H1 (cell line): ENCODE data around the gene TCEANC2.

Experiments used
- KDM5A ChIP-seq: fragments of 200-600 bp; IDR thresholded peaks from 2 replicates; pipeline ENCODE4 v1.7.1; 2012; ENCODE audit warnings: mild to moderate bottlenecking, low read length, inconsistent platforms, mixed read lengths
- TF ChIP-seq, protein P1 (sequence below): fragments of 300-600 bp; sonication (generic); IDR thresholded peaks from 2 replicates; pipeline ENCODE4 v1.7.1; 2012; ENCODE audit warnings: low read length, moderate library complexity, mild to moderate bottlenecking, inconsistent platforms; ENCODE audit not compliant: insufficient replicate concordance

DNA sequence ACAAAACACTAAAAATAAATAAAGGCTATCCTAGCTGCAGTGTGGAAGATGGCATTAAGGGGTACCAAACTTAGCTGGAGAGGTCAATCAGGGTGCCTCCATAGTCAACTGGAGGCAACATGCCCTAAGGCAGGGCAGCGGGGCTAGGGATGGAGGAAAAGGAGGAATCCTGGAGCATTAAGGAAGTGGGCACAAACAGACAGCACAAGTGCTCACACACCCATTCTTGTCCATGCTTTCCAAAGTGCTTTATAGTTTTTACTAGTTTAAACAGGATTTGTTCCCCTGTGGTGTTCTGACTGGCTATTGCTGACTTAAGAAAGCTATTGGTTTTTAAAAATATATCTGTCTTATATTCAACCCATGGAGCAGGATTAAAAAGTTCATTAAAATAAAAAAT lies 33.3 kb downstream of the TCEANC2 start:
- TF ChIP-seq, protein P1, sequence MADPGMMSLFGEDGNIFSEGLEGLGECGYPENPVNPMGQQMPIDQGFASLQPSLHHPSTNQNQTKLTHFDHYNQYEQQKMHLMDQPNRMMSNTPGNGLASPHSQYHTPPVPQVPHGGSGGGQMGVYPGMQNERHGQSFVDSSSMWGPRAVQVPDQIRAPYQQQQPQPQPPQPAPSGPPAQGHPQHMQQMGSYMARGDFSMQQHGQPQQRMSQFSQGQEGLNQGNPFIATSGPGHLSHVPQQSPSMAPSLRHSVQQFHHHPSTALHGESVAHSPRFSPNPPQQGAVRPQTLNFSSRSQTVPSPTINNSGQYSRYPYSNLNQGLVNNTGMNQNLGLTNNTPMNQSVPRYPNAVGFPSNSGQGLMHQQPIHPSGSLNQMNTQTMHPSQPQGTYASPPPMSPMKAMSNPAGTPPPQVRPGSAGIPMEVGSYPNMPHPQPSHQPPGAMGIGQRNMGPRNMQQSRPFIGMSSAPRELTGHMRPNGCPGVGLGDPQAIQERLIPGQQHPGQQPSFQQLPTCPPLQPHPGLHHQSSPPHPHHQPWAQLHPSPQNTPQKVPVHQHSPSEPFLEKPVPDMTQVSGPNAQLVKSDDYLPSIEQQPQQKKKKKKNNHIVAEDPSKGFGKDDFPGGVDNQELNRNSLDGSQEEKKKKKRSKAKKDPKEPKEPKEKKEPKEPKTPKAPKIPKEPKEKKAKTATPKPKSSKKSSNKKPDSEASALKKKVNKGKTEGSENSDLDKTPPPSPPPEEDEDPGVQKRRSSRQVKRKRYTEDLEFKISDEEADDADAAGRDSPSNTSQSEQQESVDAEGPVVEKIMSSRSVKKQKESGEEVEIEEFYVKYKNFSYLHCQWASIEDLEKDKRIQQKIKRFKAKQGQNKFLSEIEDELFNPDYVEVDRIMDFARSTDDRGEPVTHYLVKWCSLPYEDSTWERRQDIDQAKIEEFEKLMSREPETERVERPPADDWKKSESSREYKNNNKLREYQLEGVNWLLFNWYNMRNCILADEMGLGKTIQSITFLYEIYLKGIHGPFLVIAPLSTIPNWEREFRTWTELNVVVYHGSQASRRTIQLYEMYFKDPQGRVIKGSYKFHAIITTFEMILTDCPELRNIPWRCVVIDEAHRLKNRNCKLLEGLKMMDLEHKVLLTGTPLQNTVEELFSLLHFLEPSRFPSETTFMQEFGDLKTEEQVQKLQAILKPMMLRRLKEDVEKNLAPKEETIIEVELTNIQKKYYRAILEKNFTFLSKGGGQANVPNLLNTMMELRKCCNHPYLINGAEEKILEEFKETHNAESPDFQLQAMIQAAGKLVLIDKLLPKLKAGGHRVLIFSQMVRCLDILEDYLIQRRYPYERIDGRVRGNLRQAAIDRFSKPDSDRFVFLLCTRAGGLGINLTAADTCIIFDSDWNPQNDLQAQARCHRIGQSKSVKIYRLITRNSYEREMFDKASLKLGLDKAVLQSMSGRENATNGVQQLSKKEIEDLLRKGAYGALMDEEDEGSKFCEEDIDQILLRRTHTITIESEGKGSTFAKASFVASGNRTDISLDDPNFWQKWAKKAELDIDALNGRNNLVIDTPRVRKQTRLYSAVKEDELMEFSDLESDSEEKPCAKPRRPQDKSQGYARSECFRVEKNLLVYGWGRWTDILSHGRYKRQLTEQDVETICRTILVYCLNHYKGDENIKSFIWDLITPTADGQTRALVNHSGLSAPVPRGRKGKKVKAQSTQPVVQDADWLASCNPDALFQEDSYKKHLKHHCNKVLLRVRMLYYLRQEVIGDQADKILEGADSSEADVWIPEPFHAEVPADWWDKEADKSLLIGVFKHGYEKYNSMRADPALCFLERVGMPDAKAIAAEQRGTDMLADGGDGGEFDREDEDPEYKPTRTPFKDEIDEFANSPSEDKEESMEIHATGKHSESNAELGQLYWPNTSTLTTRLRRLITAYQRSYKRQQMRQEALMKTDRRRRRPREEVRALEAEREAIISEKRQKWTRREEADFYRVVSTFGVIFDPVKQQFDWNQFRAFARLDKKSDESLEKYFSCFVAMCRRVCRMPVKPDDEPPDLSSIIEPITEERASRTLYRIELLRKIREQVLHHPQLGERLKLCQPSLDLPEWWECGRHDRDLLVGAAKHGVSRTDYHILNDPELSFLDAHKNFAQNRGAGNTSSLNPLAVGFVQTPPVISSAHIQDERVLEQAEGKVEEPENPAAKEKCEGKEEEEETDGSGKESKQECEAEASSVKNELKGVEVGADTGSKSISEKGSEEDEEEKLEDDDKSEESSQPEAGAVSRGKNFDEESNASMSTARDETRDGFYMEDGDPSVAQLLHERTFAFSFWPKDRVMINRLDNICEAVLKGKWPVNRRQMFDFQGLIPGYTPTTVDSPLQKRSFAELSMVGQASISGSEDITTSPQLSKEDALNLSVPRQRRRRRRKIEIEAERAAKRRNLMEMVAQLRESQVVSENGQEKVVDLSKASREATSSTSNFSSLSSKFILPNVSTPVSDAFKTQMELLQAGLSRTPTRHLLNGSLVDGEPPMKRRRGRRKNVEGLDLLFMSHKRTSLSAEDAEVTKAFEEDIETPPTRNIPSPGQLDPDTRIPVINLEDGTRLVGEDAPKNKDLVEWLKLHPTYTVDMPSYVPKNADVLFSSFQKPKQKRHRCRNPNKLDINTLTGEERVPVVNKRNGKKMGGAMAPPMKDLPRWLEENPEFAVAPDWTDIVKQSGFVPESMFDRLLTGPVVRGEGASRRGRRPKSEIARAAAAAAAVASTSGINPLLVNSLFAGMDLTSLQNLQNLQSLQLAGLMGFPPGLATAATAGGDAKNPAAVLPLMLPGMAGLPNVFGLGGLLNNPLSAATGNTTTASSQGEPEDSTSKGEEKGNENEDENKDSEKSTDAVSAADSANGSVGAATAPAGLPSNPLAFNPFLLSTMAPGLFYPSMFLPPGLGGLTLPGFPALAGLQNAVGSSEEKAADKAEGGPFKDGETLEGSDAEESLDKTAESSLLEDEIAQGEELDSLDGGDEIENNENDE = no peak
- no peak for TF ChIP-seq KDM5A
